ENCODE data around the gene PALLD. TPM values are rescaled to one million over a fixed set of nuclear protein-coding genes. Genes with fewer than 3 reads are reported as not detected.

PALLD gene
- total RNA-seq, 1 experiment from 2014 or later: 23.7 TPM

DNA sequence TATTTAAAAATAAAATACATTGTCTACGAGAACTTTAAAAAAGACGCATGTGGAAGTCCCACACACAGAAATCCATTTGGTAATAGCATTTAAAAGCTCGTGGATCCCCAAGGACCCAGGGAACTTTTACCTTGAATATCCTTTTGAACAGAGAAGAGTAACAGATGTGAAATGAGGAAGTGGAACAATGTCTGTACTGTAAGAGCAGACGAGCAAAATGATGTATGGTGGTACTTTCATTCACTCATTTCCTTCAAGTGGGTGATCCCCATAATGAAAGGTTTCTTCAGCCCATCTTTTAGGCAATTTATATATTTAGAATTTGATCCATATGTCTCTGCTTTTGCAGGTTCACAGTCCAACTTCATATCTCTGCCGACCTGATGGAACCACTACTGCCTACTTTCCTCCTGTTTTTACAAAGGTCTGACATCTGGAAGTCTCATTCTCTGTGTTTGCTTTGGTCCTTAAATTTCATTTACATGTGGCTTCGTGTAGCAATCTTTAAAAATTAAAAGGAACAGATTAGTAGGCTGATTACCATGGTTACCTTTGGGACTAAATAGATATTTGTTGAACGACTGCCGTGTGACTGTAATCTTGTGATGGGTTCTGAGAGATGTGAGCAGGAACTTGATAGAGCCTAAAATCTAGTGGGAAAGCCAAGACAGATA, 188.4 kb downstream of the PALLD start:
- no peak overlapping the region for H3K27ac Mint-ChIP-seq

DNA sequence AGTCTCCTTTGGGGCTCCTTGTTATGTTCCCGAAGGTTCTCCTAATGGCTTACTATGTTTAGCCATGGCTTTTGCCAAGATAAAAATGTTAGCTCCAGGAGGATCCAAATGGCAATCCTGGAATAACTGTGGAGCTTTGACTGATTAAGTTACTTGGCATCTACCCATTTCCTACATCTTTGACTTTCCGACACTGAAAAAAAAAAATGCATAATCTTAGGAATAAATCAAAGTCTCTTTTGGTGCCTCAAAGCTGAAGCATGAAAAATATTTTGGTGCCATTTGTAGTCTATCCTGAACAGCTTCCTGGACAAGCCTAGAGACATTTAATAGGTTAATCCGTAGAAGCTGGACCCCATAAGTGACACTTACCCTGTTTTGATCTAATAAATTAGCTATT, 191.7 kb downstream of the PALLD start:
- peaks cover 6% of the 10 kb centered on the region for H3K9me3 Mint-ChIP-seq
- ChIA-PET CTCF (no interaction called here), POLR2A (no interaction called here)
- ATAC-seq: no peak
- H3K27me3 Mint-ChIP-seq (ENCODE audit: low read depth): no peaks in the 10 kb centered on the region
- H3K4me3 Mint-ChIP-seq: no peak overlapping the region
- H3K36me3 Mint-ChIP-seq: no peaks in the 10 kb centered on the region
- H3K27ac Mint-ChIP-seq: no peak overlapping the region
- no peak for DNase-seq (ENCODE audit: low spot score)
- H3K4me1 Mint-ChIP-seq: peaks cover 24% of the 10 kb centered on the region
- no peak for TF ChIP-seq ZBTB21 (CRISPR knock-in tag; IDR thresholded peaks at IDR 0.05; ENCODE audit: borderline replicate concordance)
- no peak for TF ChIP-seq ELF4 (CRISPR knock-in tag; IDR thresholded peaks at IDR 0.05; ENCODE audit: low read depth)
- TF ChIP-seq MYBL2 (CRISPR knock-in tag; IDR thresholded peaks at IDR 0.05): no peak
- TF ChIP-seq, protein P1, sequence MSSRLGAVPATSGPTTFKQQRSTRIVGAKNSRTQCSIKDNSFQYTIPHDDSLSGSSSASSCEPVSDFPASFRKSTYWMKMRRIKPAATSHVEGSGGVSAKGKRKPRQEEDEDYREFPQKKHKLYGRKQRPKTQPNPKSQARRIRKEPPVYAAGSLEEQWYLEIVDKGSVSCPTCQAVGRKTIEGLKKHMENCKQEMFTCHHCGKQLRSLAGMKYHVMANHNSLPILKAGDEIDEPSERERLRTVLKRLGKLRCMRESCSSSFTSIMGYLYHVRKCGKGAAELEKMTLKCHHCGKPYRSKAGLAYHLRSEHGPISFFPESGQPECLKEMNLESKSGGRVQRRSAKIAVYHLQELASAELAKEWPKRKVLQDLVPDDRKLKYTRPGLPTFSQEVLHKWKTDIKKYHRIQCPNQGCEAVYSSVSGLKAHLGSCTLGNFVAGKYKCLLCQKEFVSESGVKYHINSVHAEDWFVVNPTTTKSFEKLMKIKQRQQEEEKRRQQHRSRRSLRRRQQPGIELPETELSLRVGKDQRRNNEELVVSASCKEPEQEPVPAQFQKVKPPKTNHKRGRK (CRISPR knock-in tag; IDR thresholded peaks at IDR 0.05; ENCODE audit: borderline replicate concordance): no peak
- TF ChIP-seq, protein P2, sequence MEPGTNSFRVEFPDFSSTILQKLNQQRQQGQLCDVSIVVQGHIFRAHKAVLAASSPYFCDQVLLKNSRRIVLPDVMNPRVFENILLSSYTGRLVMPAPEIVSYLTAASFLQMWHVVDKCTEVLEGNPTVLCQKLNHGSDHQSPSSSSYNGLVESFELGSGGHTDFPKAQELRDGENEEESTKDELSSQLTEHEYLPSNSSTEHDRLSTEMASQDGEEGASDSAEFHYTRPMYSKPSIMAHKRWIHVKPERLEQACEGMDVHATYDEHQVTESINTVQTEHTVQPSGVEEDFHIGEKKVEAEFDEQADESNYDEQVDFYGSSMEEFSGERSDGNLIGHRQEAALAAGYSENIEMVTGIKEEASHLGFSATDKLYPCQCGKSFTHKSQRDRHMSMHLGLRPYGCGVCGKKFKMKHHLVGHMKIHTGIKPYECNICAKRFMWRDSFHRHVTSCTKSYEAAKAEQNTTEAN (CRISPR knock-in tag; IDR thresholded peaks at IDR 0.05): no peak
- TF ChIP-seq, protein P3, sequence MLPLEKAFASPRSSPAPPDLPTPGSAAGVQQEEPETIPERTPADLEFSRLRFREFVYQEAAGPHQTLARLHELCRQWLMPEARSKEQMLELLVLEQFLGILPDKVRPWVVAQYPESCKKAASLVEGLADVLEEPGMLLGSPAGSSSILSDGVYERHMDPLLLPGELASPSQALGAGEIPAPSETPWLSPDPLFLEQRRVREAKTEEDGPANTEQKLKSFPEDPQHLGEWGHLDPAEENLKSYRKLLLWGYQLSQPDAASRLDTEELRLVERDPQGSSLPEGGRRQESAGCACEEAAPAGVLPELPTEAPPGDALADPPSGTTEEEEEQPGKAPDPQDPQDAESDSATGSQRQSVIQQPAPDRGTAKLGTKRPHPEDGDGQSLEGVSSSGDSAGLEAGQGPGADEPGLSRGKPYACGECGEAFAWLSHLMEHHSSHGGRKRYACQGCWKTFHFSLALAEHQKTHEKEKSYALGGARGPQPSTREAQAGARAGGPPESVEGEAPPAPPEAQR (CRISPR knock-in tag; IDR thresholded peaks at IDR 0.05): no peak
- TF ChIP-seq, protein P4, sequence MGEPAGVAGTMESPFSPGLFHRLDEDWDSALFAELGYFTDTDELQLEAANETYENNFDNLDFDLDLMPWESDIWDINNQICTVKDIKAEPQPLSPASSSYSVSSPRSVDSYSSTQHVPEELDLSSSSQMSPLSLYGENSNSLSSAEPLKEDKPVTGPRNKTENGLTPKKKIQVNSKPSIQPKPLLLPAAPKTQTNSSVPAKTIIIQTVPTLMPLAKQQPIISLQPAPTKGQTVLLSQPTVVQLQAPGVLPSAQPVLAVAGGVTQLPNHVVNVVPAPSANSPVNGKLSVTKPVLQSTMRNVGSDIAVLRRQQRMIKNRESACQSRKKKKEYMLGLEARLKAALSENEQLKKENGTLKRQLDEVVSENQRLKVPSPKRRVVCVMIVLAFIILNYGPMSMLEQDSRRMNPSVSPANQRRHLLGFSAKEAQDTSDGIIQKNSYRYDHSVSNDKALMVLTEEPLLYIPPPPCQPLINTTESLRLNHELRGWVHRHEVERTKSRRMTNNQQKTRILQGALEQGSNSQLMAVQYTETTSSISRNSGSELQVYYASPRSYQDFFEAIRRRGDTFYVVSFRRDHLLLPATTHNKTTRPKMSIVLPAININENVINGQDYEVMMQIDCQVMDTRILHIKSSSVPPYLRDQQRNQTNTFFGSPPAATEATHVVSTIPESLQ (CRISPR knock-in tag; IDR thresholded peaks at IDR 0.05): no peak

More for the DNA sequence above, 188.4 kb downstream of the PALLD start:
- Mint-ChIP-seq H3K36me3 (no peaks in the 10 kb centered on the region), H3K4me3 (no peak overlapping the region), H3K9me3 (peaks cover 6% of the 10 kb centered on the region), H3K4me1 (peaks cover 14% of the 10 kb centered on the region), H3K27me3 (ENCODE audit: low read depth) (no peaks in the 10 kb centered on the region)
- ChIA-PET CTCF (no interaction called here), POLR2A (no interaction called here)
- DNase-seq (ENCODE audit: low spot score) (no peak), ATAC-seq (no peak)
- TF ChIP-seq, protein P5, sequence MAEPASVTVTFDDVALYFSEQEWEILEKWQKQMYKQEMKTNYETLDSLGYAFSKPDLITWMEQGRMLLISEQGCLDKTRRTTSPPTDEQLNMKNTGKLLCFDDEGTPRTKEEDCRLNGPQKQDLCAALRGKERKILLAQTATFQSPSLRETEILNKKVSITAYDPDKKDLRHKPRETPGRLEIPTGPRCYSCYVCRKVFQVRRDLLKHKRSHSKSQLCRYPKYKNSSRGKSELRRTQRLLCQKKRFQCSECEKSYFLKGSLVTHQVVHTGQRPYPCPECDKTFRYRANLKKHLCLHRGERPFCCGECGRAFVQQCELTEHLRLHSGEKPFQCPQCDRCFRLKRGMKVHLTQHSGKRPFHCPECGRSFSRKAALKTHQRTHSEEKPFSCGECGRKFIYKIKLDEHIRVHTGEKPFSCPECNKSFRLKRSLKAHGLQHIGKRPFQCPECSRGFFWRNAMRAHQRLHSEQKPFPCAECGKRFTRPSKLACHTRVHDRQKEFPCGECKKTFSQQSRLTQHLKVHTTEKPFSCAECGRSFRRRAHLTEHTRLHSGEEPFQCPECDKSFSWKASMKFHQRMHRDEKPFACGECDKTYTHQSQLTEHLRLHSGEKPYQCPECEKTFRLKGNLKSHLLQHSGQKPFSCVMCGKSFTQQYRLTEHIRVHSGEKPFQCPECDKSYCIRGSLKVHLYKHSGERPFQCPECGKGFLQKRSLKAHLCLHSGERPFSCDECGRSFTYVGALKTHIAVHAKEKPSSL (CRISPR knock-in tag; conservative IDR thresholded peaks at IDR 0.05): no peak
- TF ChIP-seq GRHL2 (CRISPR knock-in tag; IDR thresholded peaks at IDR 0.05; ENCODE audit: insufficient replicate concordance, severe bottlenecking): no peak
- TF ChIP-seq NFE2L1 (CRISPR knock-in tag; IDR thresholded peaks at IDR 0.05): no peak
- TF ChIP-seq PRRX2 (CRISPR knock-in tag; IDR thresholded peaks at IDR 0.05): no peak
- TF ChIP-seq, protein P6, sequence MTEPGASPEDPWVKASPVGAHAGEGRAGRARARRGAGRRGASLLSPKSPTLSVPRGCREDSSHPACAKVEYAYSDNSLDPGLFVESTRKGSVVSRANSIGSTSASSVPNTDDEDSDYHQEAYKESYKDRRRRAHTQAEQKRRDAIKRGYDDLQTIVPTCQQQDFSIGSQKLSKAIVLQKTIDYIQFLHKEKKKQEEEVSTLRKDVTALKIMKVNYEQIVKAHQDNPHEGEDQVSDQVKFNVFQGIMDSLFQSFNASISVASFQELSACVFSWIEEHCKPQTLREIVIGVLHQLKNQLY (CRISPR knock-in tag; IDR thresholded peaks at IDR 0.05): no peak
- no peak for TF ChIP-seq GTF2I (CRISPR knock-in tag; conservative IDR thresholded peaks at IDR 0.05)
- no peak for TF ChIP-seq CBFB (CRISPR knock-in tag; IDR thresholded peaks at IDR 0.05; ENCODE audit: low read depth)
- no peak for TF ChIP-seq IRF2 (CRISPR knock-in tag; IDR thresholded peaks at IDR 0.05; ENCODE audit: borderline replicate concordance, low read depth)
- TF ChIP-seq HMGA2 (CRISPR knock-in tag; IDR thresholded peaks at IDR 0.05): no peak
- TF ChIP-seq, protein P7, sequence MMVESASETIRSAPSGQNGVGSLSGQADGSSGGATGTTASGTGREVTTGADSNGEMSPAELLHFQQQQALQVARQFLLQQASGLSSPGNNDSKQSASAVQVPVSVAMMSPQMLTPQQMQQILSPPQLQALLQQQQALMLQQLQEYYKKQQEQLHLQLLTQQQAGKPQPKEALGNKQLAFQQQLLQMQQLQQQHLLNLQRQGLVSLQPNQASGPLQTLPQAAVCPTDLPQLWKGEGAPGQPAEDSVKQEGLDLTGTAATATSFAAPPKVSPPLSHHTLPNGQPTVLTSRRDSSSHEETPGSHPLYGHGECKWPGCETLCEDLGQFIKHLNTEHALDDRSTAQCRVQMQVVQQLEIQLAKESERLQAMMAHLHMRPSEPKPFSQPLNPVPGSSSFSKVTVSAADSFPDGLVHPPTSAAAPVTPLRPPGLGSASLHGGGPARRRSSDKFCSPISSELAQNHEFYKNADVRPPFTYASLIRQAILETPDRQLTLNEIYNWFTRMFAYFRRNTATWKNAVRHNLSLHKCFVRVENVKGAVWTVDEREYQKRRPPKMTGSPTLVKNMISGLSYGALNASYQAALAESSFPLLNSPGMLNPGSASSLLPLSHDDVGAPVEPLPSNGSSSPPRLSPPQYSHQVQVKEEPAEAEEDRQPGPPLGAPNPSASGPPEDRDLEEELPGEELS (CRISPR knock-in tag; IDR thresholded peaks at IDR 0.05): no peak
- TF ChIP-seq, protein P8, sequence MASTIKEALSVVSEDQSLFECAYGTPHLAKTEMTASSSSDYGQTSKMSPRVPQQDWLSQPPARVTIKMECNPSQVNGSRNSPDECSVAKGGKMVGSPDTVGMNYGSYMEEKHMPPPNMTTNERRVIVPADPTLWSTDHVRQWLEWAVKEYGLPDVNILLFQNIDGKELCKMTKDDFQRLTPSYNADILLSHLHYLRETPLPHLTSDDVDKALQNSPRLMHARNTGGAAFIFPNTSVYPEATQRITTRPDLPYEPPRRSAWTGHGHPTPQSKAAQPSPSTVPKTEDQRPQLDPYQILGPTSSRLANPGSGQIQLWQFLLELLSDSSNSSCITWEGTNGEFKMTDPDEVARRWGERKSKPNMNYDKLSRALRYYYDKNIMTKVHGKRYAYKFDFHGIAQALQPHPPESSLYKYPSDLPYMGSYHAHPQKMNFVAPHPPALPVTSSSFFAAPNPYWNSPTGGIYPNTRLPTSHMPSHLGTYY (CRISPR knock-in tag; IDR thresholded peaks at IDR 0.05): no peak
- TF ChIP-seq, protein P9, sequence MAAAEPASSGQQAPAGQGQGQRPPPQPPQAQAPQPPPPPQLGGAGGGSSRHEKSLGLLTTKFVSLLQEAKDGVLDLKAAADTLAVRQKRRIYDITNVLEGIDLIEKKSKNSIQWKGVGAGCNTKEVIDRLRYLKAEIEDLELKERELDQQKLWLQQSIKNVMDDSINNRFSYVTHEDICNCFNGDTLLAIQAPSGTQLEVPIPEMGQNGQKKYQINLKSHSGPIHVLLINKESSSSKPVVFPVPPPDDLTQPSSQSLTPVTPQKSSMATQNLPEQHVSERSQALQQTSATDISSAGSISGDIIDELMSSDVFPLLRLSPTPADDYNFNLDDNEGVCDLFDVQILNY (CRISPR knock-in tag; IDR thresholded peaks at IDR 0.05): no peak

Data from WTC11 (cell line).